Measurements from ENCODE around the gene TDRD10. TPM values are rescaled to one million over a fixed set of nuclear protein-coding genes. Genes with fewer than 3 reads are reported as not detected.

The TDRD10 gene
- total RNA-seq, 1 donor from 2014 or later: not detected

- Mint-ChIP-seq H3K4me3 (ENCODE audit: unreplicated experiment) (no peak overlapping the region), H3K27ac (ENCODE audit: unreplicated experiment) (no peak overlapping the region), H3K27me3 (ENCODE audit: low read depth, unreplicated experiment) (peaks cover 8% of the 10 kb centered on the region)
Measured at GRCh38 chr1:154466921-154467417, 35.0 kb upstream of the TDRD10 start.

DNA sequence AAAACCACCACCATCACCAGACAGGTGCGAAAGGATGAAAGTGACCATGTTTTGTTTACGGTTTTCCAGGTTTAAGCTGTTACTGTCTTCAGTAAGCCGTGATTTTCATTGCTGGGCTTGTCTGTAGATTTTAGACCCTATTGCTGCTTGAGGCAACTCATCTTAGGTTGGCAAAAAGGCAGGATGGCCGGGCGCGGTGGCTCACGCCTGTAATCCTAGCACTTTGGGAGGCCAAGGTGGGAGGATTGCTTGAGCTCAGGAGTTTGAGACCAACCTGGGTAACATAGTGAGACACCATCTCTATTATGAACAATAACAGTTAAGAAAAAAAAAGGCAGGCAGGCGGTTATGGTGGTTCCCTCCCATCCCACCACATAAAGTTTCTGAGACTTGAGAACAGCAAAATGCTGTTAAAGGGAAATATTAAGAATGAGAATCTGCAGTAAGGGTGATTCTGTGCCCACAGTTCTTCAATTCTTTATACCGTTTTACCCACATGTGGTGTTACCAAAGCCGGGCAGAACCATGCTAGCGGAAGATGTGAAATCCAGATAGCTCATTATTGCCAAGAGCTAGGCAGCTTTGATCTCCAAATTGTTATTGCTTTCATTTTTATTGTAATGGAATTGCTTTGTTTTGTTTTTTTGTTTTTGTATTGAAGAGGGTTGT, 34.5 kb upstream of the TDRD10 start:
- Mint-ChIP-seq H3K27ac (ENCODE audit: unreplicated experiment) (no peak overlapping the region), H3K27me3 (ENCODE audit: low read depth, unreplicated experiment) (peaks cover 10% of the 10 kb centered on the region)
- no peaks in the 10 kb centered on the region for H3K9me3 ChIP-seq (ENCODE audit: insufficient read depth, low read depth, low read length)

More at GRCh38 chr1:154466921-154467417, 35.0 kb upstream of the TDRD10 start:
- H3K27ac ChIP-seq (ENCODE audit: low read depth, low read length): no peak overlapping the region
- peaks cover 2% of the 10 kb centered on the region for H3K36me3 Mint-ChIP-seq (ENCODE audit: low read depth, unreplicated experiment)
- peaks cover 3% of the 10 kb centered on the region for H3K9me3 Mint-ChIP-seq (ENCODE audit: unreplicated experiment)
- FAIRE-seq (no peak), DNase-seq (ENCODE audit: low read depth) (no peak)
- H4K20me1 ChIP-seq (ENCODE audit: insufficient read depth, low read length): no peaks in the 10 kb centered on the region
- no peak overlapping the region for H2AFZ ChIP-seq (ENCODE audit: low read depth, low read length)
- no peak overlapping the region for H3K4me2 ChIP-seq (ENCODE audit: low read length)
- peaks cover 8% of the 10 kb centered on the region for H3K4me1 ChIP-seq (ENCODE audit: insufficient read depth, low read length)
- no peaks in the 10 kb centered on the region for H3K9me3 ChIP-seq (ENCODE audit: insufficient read depth, low read depth, low read length)
- H3K27me3 ChIP-seq (ENCODE audit: insufficient read depth, low read length): no peaks in the 10 kb centered on the region
- H3K4me3 ChIP-seq (ENCODE audit: insufficient read depth, low read depth, low read length): no peak overlapping the region
- H3K79me2 ChIP-seq (ENCODE audit: insufficient read depth, low read length): no peaks in the 10 kb centered on the region
- no peak overlapping the region for H3K9ac ChIP-seq (ENCODE audit: low read length)
- no peaks in the 10 kb centered on the region for H3K36me3 ChIP-seq (ENCODE audit: insufficient read depth, low read length)
- H3K4me1 Mint-ChIP-seq (ENCODE audit: low read depth, unreplicated experiment): peaks cover 17% of the 10 kb centered on the region
- TF ChIP-seq CTCF (IDR thresholded peaks at IDR 0.05; ENCODE audit: insufficient read depth, low read depth, low read length) (no peak), EZH2 (IDR thresholded peaks at IDR 0.05; ENCODE audit: insufficient read depth, low read length) (no peak)

More for the DNA sequence above, 34.5 kb upstream of the TDRD10 start:
- Histone ChIP-seq H2AFZ (ENCODE audit: low read depth, low read length) (no peak overlapping the region), H3K4me1 (ENCODE audit: insufficient read depth, low read length) (peaks cover 8% of the 10 kb centered on the region), H3K4me2 (ENCODE audit: low read length) (no peak overlapping the region), H4K20me1 (ENCODE audit: insufficient read depth, low read length) (no peaks in the 10 kb centered on the region), H3K36me3 (ENCODE audit: insufficient read depth, low read length) (no peaks in the 10 kb centered on the region), H3K27me3 (ENCODE audit: insufficient read depth, low read length) (no peaks in the 10 kb centered on the region), H3K79me2 (ENCODE audit: insufficient read depth, low read length) (no peaks in the 10 kb centered on the region), H3K27ac (ENCODE audit: low read depth, low read length) (no peak overlapping the region), H3K9ac (ENCODE audit: low read length) (no peak overlapping the region), H3K4me3 (ENCODE audit: insufficient read depth, low read depth, low read length) (no peak overlapping the region)
- no peak overlapping the region for H3K4me3 Mint-ChIP-seq (ENCODE audit: unreplicated experiment)
- DNase-seq (ENCODE audit: low read depth) (no peak), FAIRE-seq (no peak)
- H3K9me3 Mint-ChIP-seq (ENCODE audit: unreplicated experiment): peaks cover 3% of the 10 kb centered on the region
- H3K4me1 Mint-ChIP-seq (ENCODE audit: low read depth, unreplicated experiment): peaks cover 17% of the 10 kb centered on the region
- TF ChIP-seq CTCF (IDR thresholded peaks at IDR 0.05; ENCODE audit: insufficient read depth, low read depth, low read length) (no peak), EZH2 (IDR thresholded peaks at IDR 0.05; ENCODE audit: insufficient read depth, low read length) (no peak)
- H3K36me3 Mint-ChIP-seq (ENCODE audit: low read depth, unreplicated experiment): no peaks in the 10 kb centered on the region

Data from astrocyte (in vitro differentiated cells and primary cell).